Spleen (tissue), 11 donors: ENCODE data around the gene SMIM7. TPM values are rescaled to one million over a fixed set of nuclear protein-coding genes. Genes with fewer than 3 reads are reported as not detected.

Source experiments
- DNase-seq: peaks from one replicate; pipeline ENCODE4 v3.0.0-alpha.2; 2020
- H3K27ac ChIP-seq, 8 donors: fragments of 200-600 bp; sonication (generic) in 7 of 8; 1 replicate in 4 of 8; 2 replicates in 4 of 8; pipeline versions ENCODE4 v1.5.0 to v1.8.0; 2016 to 2021; ENCODE audit warnings: inconsistent platforms in 4 of 8, mild to moderate bottlenecking in 4 of 8, moderate library complexity in 1 of 8
- H3K27me3 ChIP-seq, 7 donors: fragments of 200-600 bp; sonication (generic) in 6 of 7; replicated peaks in 1 of 7; 1 replicate in 4 of 7; 2 replicates in 3 of 7; pipeline versions ENCODE4 v1.5.0 to v1.8.0; 2016 to 2021; ENCODE audit warnings: inconsistent platforms in 3 of 7, mild to moderate bottlenecking in 1 of 7
- H3K36me3 ChIP-seq, 6 donors: fragments of 200-600 bp; sonication (generic) in 5 of 6; 1 replicate in 4 of 6; 2 replicates in 2 of 6; pipeline versions ENCODE4 v1.5.0 to v1.8.0; 2016 to 2021; ENCODE audit warnings: inconsistent platforms in 2 of 6
- H3K4me1 ChIP-seq, 6 donors: fragments of 200-600 bp; sonication (generic) in 5 of 6; 1 replicate in 3 of 6; 2 replicates in 3 of 6; pipeline versions ENCODE4 v1.5.0 to v1.8.0; 2016 to 2021; ENCODE audit warnings: inconsistent platforms in 3 of 6
- H3K4me3 ChIP-seq, 8 donors: fragments of 200-600 bp; sonication (generic) in 7 of 8; 1 replicate in 4 of 8; 2 replicates in 4 of 8; pipeline versions ENCODE4 v1.5.0 to v1.8.0; 2016 to 2021; ENCODE audit warnings: inconsistent platforms in 4 of 8, mild to moderate bottlenecking in 4 of 8, moderate library complexity in 2 of 8
- H3K9me3 ChIP-seq, 8 donors: fragments of 200-600 bp; sonication (generic) in 7 of 8; 1 replicate in 4 of 8; 2 replicates in 4 of 8; pipeline versions ENCODE4 v1.5.0 to v1.8.0; 2016 to 2021; ENCODE audit warnings: inconsistent platforms in 4 of 8
- POLR2A ChIP-seq, 3 donors: fragments of 450-650 bp; IDR thresholded peaks; one replicate each; pipeline ENCODE4 v1.5.1; 2017; ENCODE audit warnings: antibody characterized with exemption in 3 of 3, mild to moderate bottlenecking in 1 of 3
- POLR2AphosphoS5 ChIP-seq, 3 donors: sonication (generic); formaldehyde crosslinking; IDR thresholded peaks; one replicate each; pipeline ENCODE4 v1.5.1; 2017; ENCODE audit warnings: antibody characterized with exemption in 3 of 3
- WGBS, 5 donors: extraction: QIAGEN DNeasy Blood & Tissue Kit in 3 of 5; methylation state at CpG; one replicate each; pipeline versions ENCODE4 v1.1.5 to v1.1.7; 2013 to 2018; 5-methylcytosine and 5-hydroxymethylcytosine counted together
- intact Hi-C: fragments of 100-400 bp; cut with DNase I; formaldehyde crosslinking; loops from one replicate; pipeline ENCODE4 v1.15.0; 2023; ENCODE audit warnings: low total_unique reads
- polyA plus RNA-seq, 3 donors: library from polyadenylated mRNA; stranded (reverse); fragments of 200-250 nt; gene quantifications; one replicate each; pipeline ENCODE4 v1.2.1, GENCODE V29; 2013
- total RNA-seq, 7 donors: library from RNA; depleted of rRNA in 3 of 7; stranded (reverse); fragments of >200 nt in 3 of 7; fragmentation: NEBNext Ultra II Directional in 4 of 7; extraction: Animal tissue kit (Norgen Biotek cat#: 25700) in 4 of 7; gene quantifications; one replicate each; pipeline versions ENCODE4 v1.1.0 to v1.2.1, GENCODE V29; 2016 to 2021
- TF ChIP-seq, protein P1 (sequence below), 11 experiments: fragments of 200-600 bp in 7 of 11; fragments of 450-650 bp in 4 of 11; sonication (generic) in 4 of 11; IDR thresholded peaks in 8 of 11; conservative IDR thresholded peaks in 3 of 11; 1 replicate in 7 of 11; 2 replicates in 4 of 11; pipeline versions ENCODE4 v1.4.0 to v1.8.0; 2016 to 2021; ENCODE audit warnings: antibody characterized with exemption in 11 of 11, inconsistent platforms in 4 of 11, mild to moderate bottlenecking in 1 of 11
- donor health status: healthy with polysubstance abuse.
- donor health status: DM: no; HTN: no; CAD: no; lungs with moderate emphysema.
- donor health status: DM: no; HTN: no; CAD: no.
- donor health status: Bipolar disorder and iron deficiency.
- donor health status: healthy.
- donor health status: DM: no; HTN: no; CAD: no.
- donor health status: DM: yes; HTN: yes; CAD: no.

SMIM7 gene
- total and polyA plus RNA-seq, 10 donors = 57.3 to 95.4 (median 76.7) TPM

DNA sequence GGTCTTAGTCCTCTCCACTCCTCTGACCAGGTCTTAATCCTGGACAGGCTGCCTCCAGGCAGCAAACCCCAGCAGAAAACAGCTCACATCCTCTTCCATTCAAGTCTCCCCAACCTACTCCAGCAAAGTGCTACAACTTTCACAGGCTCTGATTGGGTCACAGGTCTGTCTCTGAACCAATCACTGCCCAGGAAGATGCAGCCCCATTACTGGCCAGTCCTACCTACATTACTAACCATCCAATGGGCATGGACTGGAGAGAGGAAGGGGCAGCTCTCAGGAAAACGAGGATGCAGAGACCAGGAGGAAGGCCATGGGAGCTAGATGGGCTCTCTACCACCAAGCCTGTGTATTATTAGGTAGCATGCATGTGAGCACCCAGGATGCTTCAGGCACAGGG is 44.1 kb downstream of the SMIM7 start:
- peaks cover 31 to 100% (median 89%) of the 10 kb centered on the region in 6 donors for H3K4me1 ChIP-seq
- H3K9me3 ChIP-seq = no peaks in the 10 kb centered on the region
- H3K36me3 ChIP-seq = peaks cover 0 to under 1% (median 0%) of the 10 kb centered on the region in 6 donors
- no peak overlapping the region for H3K4me3 ChIP-seq
- TF ChIP-seq POLR2A (IDR thresholded peaks at IDR 0.05) (no peak), POLR2AphosphoS5 (IDR thresholded peaks at IDR 0.05) (no peak)
- TF ChIP-seq, protein P1, sequence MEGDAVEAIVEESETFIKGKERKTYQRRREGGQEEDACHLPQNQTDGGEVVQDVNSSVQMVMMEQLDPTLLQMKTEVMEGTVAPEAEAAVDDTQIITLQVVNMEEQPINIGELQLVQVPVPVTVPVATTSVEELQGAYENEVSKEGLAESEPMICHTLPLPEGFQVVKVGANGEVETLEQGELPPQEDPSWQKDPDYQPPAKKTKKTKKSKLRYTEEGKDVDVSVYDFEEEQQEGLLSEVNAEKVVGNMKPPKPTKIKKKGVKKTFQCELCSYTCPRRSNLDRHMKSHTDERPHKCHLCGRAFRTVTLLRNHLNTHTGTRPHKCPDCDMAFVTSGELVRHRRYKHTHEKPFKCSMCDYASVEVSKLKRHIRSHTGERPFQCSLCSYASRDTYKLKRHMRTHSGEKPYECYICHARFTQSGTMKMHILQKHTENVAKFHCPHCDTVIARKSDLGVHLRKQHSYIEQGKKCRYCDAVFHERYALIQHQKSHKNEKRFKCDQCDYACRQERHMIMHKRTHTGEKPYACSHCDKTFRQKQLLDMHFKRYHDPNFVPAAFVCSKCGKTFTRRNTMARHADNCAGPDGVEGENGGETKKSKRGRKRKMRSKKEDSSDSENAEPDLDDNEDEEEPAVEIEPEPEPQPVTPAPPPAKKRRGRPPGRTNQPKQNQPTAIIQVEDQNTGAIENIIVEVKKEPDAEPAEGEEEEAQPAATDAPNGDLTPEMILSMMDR (IDR thresholded peaks at IDR 0.05 in 8 of 11, conservative IDR thresholded peaks at IDR 0.05 in 3 of 11) = no peak
- no peaks in the 10 kb centered on the region for H3K27me3 ChIP-seq
- intact Hi-C loops = no loop called here
- no peak overlapping the region for H3K27ac ChIP-seq
- WGBS, 5 donors = 33 to 71% (median 50%) methylated on average over 1 of the region's 1 CpG
- no peak for DNase-seq

GRCh38 chr19:16614941-16615340 is 45.0 kb downstream of the SMIM7 start:
- no peaks in the 10 kb centered on the region for H3K27me3 ChIP-seq
- TF ChIP-seq, protein P1 (IDR thresholded peaks at IDR 0.05 in 8 of 11, conservative IDR thresholded peaks at IDR 0.05 in 3 of 11) = no peak
- TF ChIP-seq POLR2A (IDR thresholded peaks at IDR 0.05) = no peak
- no peak for TF ChIP-seq POLR2AphosphoS5 (IDR thresholded peaks at IDR 0.05)
- DNase-seq = no peak
- WGBS, 5 donors = 22 to 35% (median 24%) methylated on average over 2 of the region's 2 CpGs
- no peaks in the 10 kb centered on the region for H3K36me3 ChIP-seq
- no peak overlapping the region for H3K4me3 ChIP-seq
- H3K4me1 ChIP-seq = peaks cover 34 to 100% (median 91%) of the 10 kb centered on the region in 6 donors
- H3K9me3 ChIP-seq = no peaks in the 10 kb centered on the region
- peak overlapping the region in 3 of 8 donors; percentile 7 to 27 (median 24) for H3K27ac ChIP-seq
- intact Hi-C loops = no loop called here

- no peak for DNase-seq
- intact Hi-C loops = no loop called here
- peak overlapping the region in 1 of 8 donors; percentile 33 for H3K27ac ChIP-seq
- no peaks in the 10 kb centered on the region for H3K9me3 ChIP-seq
- no peaks in the 10 kb centered on the region for H3K27me3 ChIP-seq
- WGBS, 5 donors = 66 to 89% (median 87%) methylated on average over 2 of the region's 2 CpGs
- H3K36me3 ChIP-seq = no peaks in the 10 kb centered on the region
- no peak overlapping the region for H3K4me3 ChIP-seq
- TF ChIP-seq POLR2A (IDR thresholded peaks at IDR 0.05) (no peak), POLR2AphosphoS5 (IDR thresholded peaks at IDR 0.05) (no peak)
- TF ChIP-seq, protein P1 (IDR thresholded peaks at IDR 0.05 in 8 of 11, conservative IDR thresholded peaks at IDR 0.05 in 3 of 11) = no peak
- H3K4me1 ChIP-seq = peaks cover 26 to 100% (median 85%) of the 10 kb centered on the region in 6 donors
Observed at GRCh38 chr19:16613841-16614240, 46.1 kb downstream of the SMIM7 start.

GRCh38 chr19:16612636-16613035 is 47.3 kb downstream of the SMIM7 start:
- peaks cover 34 to 100% (median 85%) of the 10 kb centered on the region in 6 donors for H3K4me1 ChIP-seq
- WGBS, 5 donors = 39 to 51% (median 46%) methylated on average over 3 of the region's 3 CpGs
- peak overlapping the region in 3 of 8 donors; percentile 60 to 84 (median 61) for H3K27ac ChIP-seq

More at GRCh38 chr19:16612636-16613035, 47.3 kb downstream of the SMIM7 start:
- TF ChIP-seq POLR2AphosphoS5 (IDR thresholded peaks at IDR 0.05) (no peak), POLR2A (IDR thresholded peaks at IDR 0.05) (no peak)
- TF ChIP-seq, protein P1 (IDR thresholded peaks at IDR 0.05 in 8 of 11, conservative IDR thresholded peaks at IDR 0.05 in 3 of 11) = no peak
- Histone ChIP-seq H3K36me3 (no peaks in the 10 kb centered on the region), H3K27me3 (no peaks in the 10 kb centered on the region), H3K9me3 (no peaks in the 10 kb centered on the region), H3K4me3 (no peak overlapping the region)
- no peak for DNase-seq
- intact Hi-C loops = no loop called here
